Dedifferentiated amniotic fluid mesenchymal stem cell (primary cell): ENCODE results near the gene CAB39.

Experiments
- DNase-seq: peaks from one replicate; pipeline ENCODE4 v3.0.0-alpha.2; 2016; ENCODE audit errors: extremely low spot score

CAB39 gene

DNA sequence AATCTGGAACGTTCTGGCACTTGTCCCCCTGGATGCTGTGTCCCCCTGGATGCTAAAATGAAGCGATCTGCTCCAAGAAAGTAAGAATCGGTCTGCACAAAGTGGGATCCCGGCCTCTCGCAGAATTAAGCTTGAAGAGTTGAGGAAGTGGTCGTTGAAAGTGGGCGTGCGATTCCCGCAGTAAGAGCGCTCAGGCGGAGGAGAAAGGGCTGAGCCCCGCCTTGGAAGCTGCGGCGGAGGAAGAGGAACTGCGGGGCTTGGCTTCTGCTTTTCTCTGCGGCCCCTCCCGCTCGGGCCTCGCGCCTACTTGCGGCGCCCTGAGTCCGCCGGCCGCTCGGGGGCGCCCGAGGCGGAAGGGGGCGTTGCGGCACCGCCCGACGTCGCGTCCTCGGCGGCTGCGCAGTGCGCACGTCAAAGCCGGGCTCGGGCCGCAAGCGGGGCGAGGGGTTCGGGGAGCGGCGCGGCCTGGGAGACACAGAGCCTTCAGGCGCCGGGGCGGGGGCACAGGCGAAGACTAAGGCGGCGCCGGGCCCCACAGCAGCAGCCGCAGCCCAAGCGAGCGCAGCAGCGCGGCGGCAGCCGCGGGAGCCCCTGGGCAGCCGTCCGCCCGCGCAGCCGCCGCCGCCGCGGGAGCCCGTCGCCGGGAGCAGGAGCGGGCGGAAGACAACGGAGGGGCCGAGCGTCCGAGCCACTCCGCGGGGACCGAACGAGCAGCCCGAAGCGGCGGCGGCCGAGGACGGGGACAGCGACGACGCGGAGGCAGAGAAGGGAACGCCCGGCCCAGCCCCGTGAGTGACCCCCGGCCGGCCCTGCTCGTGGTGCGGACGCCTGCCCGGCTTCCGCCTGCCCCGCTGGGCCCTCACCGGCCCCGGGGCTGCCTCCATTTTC lies at the start of gene CAB39:
Gene CAB39 (plus strand): TSS at position 400 of the 888 bp plus-strand sequence. CDS start 47,160 bp downstream, outside the sequence.
- DNase-seq, result peak; percentile 77

DNA sequence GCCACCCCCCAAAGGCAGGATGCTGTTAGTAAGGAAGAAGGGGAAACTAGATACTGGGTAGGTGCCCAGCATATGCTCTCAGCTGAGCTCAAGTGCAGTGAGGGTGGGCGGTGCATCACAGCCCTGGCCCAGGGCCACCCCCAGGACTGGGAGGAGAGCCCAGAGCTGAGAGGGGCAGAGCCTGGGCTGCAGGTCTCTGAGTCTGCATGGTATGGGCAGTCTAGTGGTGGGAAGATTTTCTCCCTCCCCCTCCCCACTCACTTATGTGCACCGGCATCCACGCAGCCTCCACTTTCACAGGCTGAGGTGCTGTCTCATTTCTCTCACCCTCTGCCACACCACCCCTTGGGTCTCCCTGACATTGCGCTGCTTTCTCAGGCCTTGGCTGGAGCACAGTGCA lies 48.5 kb upstream of the CAB39 start:
- DNase-seq, result no peak

DNA sequence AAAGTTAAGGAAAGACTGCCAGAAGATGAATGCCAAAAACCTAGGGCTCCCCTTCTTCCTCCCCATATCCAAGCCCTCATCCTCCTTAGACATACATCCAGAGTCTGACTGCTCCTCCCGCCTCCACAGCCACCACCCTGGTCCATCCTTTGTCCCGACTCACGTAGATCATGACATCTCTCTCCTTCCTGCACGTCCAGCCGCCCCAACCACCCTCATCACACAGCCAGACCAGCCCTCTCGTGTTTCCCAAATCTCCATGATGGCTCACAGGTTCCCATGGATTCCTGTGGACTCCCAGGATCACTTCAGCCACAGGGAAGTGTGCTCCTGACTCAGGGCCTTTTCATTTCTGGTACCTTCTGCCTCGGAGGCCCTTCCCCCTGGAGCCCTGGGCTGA lies 47.8 kb upstream of the CAB39 start:
- no peak for DNase-seq

DNA sequence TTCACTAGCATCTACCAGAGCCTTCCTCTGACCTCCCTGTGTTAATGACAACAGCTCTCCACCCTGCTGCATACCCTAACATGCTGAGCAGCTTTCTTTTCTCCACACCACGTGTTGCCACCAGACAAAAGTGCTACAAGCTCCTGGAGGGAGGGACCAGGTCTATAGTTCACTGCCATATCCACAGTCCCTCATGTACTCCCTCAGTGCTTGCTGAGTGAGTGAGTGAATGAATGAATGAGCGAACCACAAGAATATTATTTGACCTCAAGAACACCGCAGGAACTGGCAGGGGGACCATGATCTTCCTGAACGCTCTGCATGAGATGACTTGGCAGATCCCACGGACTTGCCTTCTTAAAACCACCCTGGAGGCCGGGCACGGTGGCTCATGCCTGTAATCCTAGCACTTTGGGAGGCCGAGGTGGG lies 47.4 kb upstream of the CAB39 start:
- DNase-seq, result no peak

DNA sequence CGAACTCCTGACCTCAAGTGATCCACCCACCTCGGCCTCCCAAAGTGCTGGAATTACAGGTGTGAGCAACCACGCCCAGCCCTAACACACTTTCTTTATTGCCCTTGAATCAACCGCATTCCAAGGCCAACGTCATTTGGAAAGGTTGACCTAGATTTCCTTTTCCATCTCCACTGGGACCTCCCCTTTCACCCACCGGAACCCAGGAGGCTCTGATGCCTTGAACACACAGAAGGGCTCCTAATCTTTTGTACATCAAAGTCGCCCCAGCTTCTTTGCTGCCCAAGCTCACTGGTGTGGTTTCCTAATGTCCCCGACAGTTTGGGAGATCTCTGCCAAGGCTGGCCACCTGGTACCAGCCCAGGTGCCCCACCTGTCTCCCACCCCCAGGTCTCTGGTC lies 46.2 kb upstream of the CAB39 start:
- no peak for DNase-seq

DNA sequence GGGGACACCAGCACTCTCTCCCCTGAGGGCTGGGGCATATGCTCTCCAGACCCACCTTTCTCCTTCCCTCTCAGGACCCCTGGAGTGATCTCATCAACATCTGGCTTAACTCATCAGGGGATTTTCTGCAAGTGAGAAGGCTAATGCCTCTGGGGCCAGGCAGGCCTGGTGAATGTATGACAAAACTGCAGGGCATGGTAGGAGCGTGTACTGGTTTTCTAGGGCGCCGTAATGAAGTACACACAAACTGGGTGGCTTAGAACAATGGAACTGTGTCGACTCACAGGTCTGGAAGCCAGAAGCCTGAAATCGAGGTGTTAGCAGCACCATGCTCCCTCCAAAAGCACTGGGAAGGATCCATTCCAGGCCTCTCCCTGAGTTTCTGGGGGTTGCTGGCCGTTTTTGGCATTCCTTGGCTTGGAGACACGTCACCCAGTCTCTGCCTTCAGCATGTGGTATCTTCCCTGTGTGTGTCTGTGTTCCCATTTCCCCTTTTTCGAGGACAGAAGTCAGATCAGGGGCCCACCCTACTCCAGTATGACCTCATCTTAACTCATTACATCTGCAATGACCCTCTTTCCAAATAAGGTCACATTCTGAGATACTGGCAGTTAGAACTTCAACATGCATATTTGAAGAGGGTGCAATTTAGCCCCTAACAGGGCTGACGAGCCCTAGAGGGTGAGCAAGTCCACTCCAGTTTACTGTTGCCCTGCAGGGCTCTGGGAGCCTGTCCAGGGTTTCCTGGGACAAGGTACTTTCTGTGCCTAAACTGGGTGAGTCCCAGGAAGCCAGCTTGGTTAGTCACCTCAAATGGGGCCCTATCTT lies 45.5 kb upstream of the CAB39 start:
- DNase-seq, result no peak

DNA sequence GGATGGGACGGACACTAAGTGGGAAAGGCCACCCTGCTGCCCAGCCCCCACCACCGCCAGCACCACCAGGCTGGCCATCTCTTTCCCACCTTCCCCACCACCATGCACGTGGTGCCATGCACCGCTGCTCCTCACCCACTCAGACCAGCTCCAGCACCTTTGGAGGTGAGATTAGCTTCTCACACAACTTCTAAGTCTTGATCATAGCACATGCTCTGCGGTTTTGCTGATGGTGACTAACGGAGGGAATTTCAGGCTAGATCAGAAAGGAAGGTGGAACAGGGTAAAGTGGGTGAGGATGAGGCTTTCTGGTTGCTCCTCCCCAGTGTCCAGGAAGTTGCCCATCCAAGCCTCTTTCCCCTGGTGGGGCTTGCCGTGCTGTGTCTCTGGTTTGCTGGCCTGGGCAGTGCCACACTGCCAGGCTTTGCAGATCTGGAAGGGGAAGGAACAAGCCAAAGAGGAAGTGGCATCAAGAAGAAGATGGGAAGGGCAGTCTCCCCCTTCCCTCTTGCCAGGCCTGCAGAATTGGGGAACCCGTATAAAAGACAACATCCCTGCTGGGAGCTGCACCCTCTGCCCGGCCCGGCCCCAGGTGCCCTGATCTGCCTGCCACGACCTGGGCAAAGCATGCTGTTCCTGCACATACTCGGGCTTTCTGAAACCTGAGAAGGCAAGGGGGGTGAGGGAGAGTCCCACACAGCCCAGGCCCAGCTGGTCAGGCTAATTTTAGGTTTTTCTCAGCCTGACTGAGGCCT lies 44.3 kb upstream of the CAB39 start:
- DNase-seq, result no peak

DNA sequence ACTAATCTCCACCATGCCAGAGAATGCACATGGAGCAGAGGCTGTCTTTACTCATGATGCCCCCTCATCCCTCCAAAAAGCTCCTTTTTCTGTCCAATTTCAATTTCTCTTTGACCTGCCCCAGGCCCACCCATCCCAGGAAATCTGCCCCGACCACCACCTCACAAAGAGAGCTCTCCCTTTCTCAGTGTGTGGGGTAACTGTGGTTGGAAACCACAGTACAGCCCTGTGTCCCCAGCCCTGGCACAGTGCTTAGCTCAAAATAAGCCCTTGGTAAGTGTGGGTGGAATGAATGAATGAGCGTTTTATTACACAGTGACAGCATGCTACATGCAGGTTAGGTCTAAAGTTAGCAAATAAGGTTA lies 43.7 kb upstream of the CAB39 start:
- DNase-seq, result no peak

DNA sequence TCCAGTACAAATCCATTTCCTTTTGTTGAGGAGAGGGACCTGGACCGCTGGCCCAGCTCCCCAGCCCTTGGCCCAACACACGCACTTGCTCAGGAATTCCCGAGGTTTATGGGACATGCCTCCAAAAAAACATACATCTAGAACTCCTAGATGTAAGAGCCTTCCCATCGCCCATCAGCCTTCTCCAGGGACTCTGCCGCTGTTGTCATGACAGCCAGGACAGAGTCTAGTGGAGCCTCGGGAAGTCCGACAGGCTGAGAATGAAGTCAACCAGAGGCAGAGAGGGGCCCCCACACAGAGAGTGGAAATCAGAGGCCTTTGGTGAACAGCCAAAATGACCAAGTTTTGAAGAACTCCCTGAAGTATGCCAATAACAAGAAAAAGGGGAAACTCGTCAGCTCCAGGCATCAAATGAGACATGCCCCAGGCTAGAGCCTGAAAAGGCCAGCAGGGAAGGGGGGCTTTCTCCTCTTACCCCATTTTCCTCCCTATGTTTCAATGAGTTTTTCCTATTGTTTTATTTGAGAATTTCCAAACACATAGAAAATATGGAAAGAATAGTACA lies 43.2 kb upstream of the CAB39 start:
- no peak for DNase-seq

DNA sequence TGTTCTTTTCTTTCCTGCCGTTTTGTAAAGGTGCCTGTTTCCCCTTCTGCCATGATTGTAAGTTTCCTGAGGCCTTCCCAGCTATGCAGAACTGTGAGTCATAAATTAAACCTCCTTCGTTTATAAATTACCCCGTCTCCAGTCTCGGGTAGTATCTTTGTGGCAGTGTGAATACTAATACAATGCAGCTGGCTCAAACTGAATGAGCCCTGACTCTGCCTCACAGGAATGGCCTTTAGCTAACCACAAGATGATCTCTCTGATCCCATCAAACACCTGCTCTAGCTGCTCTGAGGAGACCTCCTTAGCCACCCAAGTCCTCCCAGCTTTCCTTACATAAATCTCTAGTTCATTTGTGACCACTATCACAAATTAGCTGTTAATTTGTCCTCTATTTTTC lies 41.5 kb upstream of the CAB39 start:
- DNase-seq, result no peak

DNA sequence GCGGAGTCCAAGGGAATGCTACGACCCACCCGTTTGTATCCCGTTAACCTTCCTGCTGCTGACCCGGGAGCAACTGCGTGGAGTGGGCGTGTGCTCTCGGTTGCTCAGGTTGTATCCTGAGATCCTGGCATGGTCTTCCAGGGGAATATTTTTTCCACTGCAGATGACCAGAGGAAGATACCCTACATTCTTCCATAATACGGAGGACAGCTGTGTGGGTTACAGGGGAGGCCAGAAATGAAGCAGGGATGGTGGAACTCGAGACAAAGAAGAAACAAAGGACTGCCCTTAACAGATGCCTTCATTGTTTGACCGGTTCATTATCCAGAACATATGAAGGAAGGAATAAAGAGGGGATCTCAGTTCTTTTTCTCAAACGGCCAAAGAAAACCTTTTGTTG lies 39.8 kb upstream of the CAB39 start:
- no peak for DNase-seq

DNA sequence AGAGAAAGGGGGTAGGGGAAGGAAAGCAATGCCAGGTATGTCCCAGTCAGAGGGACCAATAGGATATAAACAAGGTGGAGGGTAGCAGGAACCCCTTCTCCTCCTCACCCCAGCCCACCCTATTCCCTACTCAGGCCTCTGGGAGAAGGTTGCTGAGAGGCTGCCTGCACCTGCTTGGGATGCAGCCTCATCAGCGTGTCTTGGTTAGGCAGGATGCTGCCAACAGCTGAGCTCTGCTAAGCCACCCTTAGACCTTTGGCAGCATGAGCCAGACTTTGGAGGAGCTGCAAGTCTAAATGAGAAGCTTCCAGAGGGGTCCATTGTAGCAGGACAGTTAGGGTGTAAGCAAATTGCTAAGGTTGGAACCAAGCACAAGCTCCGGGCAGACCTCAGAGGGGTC lies 38.2 kb upstream of the CAB39 start:
- no peak for DNase-seq

DNA sequence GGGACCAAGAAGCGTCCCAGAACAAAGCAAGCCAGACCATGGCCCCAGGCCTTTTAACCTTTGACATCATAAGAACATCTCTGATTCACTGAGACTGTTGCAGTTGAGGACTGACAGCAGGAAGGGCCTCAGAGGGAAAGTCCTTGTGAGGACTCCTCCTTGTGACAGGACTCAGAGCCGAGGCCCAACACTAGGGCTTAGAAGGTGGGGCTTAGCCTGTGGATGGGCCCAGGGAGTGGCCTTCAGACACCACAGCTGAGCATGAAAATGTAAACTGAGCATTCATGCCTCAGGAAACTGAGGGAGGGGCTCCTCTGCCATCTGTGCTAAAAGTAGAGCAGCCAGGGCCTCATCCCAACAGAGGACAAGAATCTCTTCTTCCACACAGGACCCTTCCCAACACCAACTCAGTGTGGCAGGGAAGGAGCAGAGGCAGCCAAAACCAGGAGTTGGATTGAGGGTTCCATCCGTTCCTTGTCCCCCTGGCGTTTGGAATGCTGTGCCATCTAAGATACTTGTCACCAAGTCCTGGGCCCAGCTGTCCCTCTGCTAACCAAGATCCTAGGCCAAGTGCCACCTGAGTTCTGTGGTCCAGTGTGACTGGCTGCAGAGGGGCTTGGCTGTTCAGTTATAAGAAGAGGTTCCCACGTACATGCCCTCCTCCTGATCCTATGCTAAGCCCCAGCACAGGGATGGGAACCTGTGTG lies 37.5 kb upstream of the CAB39 start:
- no peak for DNase-seq

DNA sequence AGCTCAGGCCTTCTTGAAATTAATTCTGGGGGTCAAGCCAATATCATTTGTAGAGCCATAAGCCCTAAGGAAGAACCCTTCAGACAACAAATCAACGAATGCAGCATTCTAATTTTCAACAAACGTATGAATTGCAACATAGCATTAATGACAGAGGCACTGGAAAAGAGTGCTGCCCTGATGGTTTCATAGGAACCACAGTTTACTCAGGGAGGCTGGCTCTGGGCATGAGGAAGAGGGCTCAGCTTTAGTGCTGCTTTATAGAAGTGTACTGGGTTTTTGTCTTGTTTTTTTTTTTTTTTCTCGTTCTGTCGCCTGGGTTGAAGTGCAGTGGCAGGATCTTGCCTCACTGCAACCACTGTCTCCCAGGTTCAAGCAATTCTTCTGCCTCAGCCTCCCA lies 36.1 kb upstream of the CAB39 start:
- DNase-seq, result no peak

DNA sequence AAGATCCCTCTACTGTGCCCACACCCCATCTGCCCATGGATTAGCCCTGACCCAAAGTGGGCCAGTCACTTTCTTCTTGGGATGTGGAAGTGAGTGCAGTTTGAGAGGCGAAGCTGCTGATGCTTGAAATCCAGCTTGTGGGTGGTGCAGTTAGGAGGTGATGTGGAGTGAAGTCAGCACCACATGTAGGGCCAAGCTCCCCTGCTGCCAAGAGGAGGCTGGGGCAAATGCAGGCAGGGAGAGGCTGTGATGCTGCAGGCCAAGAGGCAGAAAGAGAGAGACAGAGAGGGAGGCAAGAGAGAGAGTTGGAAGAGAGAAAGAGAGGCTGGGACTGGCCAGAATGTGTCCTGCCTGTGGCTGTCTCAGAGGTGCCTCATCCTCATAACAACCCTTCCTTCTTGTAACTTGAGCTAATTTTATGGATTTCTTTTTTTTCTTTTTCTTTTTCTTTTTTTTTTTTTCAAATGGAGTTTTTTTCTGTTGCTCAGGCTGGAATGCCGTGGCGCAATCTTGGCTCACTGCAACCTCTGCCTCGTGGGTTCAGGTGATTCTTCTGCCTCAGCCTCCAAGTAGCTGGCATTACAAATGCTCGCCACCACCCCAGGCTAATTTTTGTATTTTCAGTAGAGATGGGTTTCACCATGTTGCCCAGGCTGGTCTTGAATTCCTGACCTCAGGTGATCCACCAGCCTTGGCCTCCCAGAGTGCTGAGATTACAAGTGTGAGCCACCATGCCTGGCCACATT lies 35.3 kb upstream of the CAB39 start:
- DNase-seq, result no peak

DNA sequence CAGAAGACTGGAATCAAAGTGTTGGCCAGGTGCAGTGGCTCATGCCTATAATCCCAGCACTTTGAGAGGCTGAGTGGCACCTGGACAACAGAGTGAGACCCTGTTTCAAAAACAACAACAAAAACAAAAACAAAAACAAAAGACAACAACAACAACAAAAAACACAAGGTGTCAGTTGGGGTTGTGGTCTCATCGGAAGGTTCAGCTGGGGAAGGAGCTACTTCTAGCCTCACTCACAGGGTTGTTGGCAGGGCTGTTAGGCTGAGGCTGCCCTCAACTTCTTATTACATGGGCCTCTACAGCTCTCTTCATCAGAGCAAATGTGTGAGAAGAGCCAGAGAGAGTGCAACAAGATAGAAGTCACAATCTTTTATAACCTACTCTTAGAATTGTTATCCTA lies 34.6 kb upstream of the CAB39 start:
- DNase-seq, result no peak

DNA sequence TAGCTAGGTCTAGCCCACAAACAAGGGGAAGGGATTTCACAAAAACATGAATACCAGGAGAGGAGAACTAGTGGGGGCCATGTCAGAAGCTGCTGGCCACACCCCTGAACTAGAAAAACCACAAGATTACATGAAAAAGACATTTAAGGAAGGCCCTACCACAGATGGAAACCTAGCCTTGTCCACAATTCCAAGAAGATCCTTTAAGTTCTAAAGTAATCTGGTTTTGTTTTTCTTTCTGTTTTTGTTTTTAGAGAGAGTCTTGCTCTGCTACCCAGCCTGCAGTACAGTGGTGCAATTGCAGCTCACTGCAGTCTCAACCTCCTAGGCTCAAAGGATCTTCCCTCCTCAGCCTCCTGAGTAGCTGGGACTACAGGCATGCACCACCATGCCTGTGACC lies 34.2 kb upstream of the CAB39 start:
- no peak for DNase-seq

DNA sequence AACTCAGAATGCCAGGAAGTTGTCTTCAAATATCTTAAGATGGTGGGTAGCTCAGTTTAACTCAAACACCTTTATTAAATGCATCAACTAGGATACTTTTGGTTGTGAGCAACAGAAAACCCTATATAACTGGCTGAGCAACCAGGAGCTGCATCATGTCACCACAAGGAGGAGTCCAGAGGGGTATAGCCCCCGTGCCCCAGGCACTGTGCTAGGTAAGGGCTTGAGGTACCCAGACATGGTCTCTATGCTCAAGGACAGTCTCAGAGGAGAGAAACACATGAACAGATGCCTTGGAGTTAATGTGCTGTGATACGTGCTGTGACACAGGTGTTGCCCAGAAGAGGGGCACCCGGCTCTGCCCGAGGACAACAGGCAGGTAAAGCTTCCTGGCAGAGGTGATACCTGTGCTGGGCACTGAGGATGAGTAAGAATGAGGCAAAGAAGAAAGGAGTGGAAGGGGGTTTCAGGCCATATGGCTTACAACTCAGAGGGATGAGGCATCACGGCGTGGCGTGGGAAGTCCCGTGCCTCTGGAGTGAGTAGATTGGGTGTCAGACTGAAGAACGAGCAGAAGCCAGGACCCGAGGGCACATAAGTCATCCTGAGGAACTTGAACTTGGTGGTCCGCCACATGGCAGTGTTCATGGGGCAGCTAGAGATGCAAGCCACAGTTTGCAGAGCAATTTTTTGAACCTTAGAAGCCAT lies 32.0 kb upstream of the CAB39 start:
- no peak for DNase-seq

DNA sequence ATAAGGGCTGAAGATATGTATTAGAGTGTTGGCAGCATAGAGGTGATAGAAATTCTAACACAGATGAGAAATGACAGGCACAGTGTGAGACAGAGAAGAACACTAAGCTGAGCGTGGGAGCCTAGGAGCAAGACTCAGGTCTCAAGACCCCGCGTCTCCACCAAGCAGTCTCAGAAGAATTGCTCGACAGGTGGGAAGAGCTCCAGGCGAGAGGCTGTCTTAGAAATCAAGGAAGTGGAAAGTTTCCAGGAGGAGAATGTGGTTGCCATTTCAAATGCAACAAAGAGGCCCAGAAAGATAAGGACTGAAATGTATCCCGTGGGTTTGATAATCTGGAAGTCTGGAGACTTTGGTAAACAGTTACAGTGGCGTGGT lies 31.5 kb upstream of the CAB39 start:
- no peak for DNase-seq

DNA sequence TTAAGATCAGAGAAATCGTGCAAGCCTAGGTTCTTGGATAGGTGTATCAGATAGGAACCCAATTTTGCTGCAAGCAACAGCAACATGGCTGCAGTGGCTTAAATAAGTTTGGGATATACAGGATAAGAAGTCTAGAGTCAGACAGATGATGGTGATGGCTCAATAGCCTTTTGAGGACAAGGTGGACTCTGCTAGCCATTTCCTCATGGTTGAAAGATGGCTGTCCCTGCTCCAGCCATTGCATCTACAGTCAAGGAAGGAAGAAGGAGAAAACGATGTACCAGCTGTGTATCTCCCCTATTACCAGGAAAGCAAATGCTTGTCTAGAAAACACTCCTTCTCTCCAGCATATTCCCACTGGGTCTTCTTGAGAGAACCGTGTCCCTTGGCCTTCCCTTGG lies 30.1 kb upstream of the CAB39 start:
- no peak for DNase-seq
